Small intestine (tissue), 7 donors: ENCODE measurements around the gene LCE1D. TPM values are rescaled to one million over a fixed set of nuclear protein-coding genes. Genes with fewer than 3 reads are reported as not detected.

Source experiments
- DNase-seq, 2 donors: peaks; one replicate each; pipeline versions ENCODE4 v3.0.0 to v3.0.0-alpha.2; 2013
- FAIRE-seq: peaks from 2 replicates; lab custom pipeline; 2012; peaks lifted over from hg19 to GRCh38; lab: Jason Lieb, UNC
- H3K27ac ChIP-seq, 3 donors: one replicate each; pipeline ENCODE4 v1.5.1; 2013; ENCODE audit warnings: low read length in 2 of 3, mild to moderate bottlenecking in 2 of 3, control low read depth in 1 of 3, inconsistent platforms in 1 of 3, low read depth in 1 of 3, moderate library complexity in 1 of 3
- H3K27me3 ChIP-seq, 3 donors: one replicate each; pipeline ENCODE4 v1.6.1; 2013; ENCODE audit warnings: low read length in 3 of 3, inconsistent platforms in 1 of 3; ENCODE audit not compliant: control insufficient read depth in 3 of 3, insufficient read depth in 3 of 3
- H3K36me3 ChIP-seq, 3 donors: one replicate each; pipeline ENCODE4 v1.6.1; 2013; ENCODE audit warnings: low read length in 3 of 3, inconsistent platforms in 1 of 3, low read depth in 1 of 3, mild to moderate bottlenecking in 1 of 3, moderate library complexity in 1 of 3; ENCODE audit not compliant: control insufficient read depth in 3 of 3, insufficient read depth in 2 of 3
- H3K4me1 ChIP-seq, 3 donors: one replicate each; pipeline ENCODE4 v1.6.1; 2013; ENCODE audit warnings: low read length in 2 of 3, inconsistent platforms in 1 of 3, low read depth in 1 of 3, mild to moderate bottlenecking in 1 of 3, moderate library complexity in 1 of 3; ENCODE audit not compliant: control insufficient read depth in 3 of 3, insufficient read depth in 2 of 3
- H3K4me3 ChIP-seq, 3 donors: one replicate each; pipeline ENCODE4 v1.5.1; 2013; ENCODE audit warnings: low read length in 3 of 3, control low read depth in 1 of 3, inconsistent platforms in 1 of 3, low read depth in 1 of 3, mild to moderate bottlenecking in 1 of 3, moderate library complexity in 1 of 3
- H3K9me3 ChIP-seq, 2 donors: one replicate each; pipeline ENCODE4 v1.6.1; 2013; ENCODE audit warnings: low read depth in 1 of 2, low read length in 1 of 2; ENCODE audit not compliant: control insufficient read depth in 2 of 2, insufficient read depth in 1 of 2
- WGBS, 3 donors: extraction: QIAGEN DNeasy Blood & Tissue Kit; methylation state at CpG; one replicate each; pipeline ENCODE4 v1.1.7; 2013; 5-methylcytosine and 5-hydroxymethylcytosine counted together
- polyA plus RNA-seq, 4 donors: library from polyadenylated mRNA; stranded (reverse) in 3 of 4; unstranded in 1 of 4; fragments of 200-250 nt in 3 of 4; fragments of 120-200 nt in 1 of 4; gene quantifications; one replicate each; pipeline versions ENCODE4 v1.2.1 to v1.2.3, GENCODE V29; 2013
- donor health status: healthy with polysubstance abuse.
- donor health status: control.
- donor health status: control.
- donor health status: Bipolar disorder and iron deficiency.
- donor health status: healthy.

The LCE1D gene
- polyA plus RNA-seq, 4 donors = not detected

GRCh38 chr1:152760551-152761190, 35.9 kb upstream of the LCE1D start:
- no peak for FAIRE-seq
- DNase-seq = no peak
- WGBS, 3 donors = 90 to 92% (median 92%) methylated on average over 31 of the region's 31 CpGs
- Histone ChIP-seq H3K36me3 (no peaks in the 10 kb centered on the region), H3K27ac (no peak overlapping the region), H3K4me3 (no peak overlapping the region), H3K9me3 (no peaks in the 10 kb centered on the region), H3K27me3 (no peaks in the 10 kb centered on the region), H3K4me1 (no peaks in the 10 kb centered on the region)

- WGBS, 3 donors = 69 to 82% (median 78%) methylated on average over 3 of the region's 3 CpGs
- no peak for DNase-seq
- FAIRE-seq = no peak
- no peaks in the 10 kb centered on the region for H3K9me3 ChIP-seq
- H3K4me3 ChIP-seq = no peak overlapping the region
- H3K27me3 ChIP-seq = no peaks in the 10 kb centered on the region
- no peaks in the 10 kb centered on the region for H3K36me3 ChIP-seq
- no peak overlapping the region for H3K27ac ChIP-seq
- no peaks in the 10 kb centered on the region for H3K4me1 ChIP-seq
Measured at GRCh38 chr1:152761609-152762213, 34.8 kb upstream of the LCE1D start.

GRCh38 chr1:152768847-152769533, 27.5 kb upstream of the LCE1D start:
- Histone ChIP-seq H3K27me3 (no peaks in the 10 kb centered on the region), H3K27ac (no peak overlapping the region), H3K36me3 (no peaks in the 10 kb centered on the region), H3K4me1 (no peaks in the 10 kb centered on the region), H3K9me3 (no peaks in the 10 kb centered on the region), H3K4me3 (no peak overlapping the region)
- DNase-seq (no peak), FAIRE-seq (no peak)
- WGBS, 3 donors = 45 to 53% (median 50%) methylated on average over 8 of the region's 8 CpGs

- H3K27ac ChIP-seq = no peak overlapping the region
- 58 to 75% (median 69%) methylated on average over 1 of the region's 1 CpG for WGBS, 3 donors
- H3K4me1 ChIP-seq = no peaks in the 10 kb centered on the region
- H3K27me3 ChIP-seq = no peaks in the 10 kb centered on the region
- H3K9me3 ChIP-seq = no peaks in the 10 kb centered on the region
- FAIRE-seq = no peak
- DNase-seq = no peak
- H3K4me3 ChIP-seq = no peak overlapping the region
- no peaks in the 10 kb centered on the region for H3K36me3 ChIP-seq
Measured at GRCh38 chr1:152770411-152770810, 26.1 kb upstream of the LCE1D start.

- 65 to 69% (median 68%) methylated on average over 6 of the region's 6 CpGs for WGBS, 3 donors
- Histone ChIP-seq H3K9me3 (no peaks in the 10 kb centered on the region), H3K27me3 (no peaks in the 10 kb centered on the region), H3K27ac (no peak within 1 kb of the TSS), H3K4me3 (no peak within 1 kb of the TSS), H3K4me1 (no peaks in the 10 kb centered on the region), H3K36me3 (no peaks in the 10 kb centered on the region)
- DNase-seq = no peak
- no peak for FAIRE-seq
Measured at GRCh38 chr1:152774875-152775274, 21.6 kb upstream of the LCE1D start, which contains the start of gene LCE1F. Gene LCE1F (plus strand): TSS chr1:152775140. CDS start chr1:152776372, 1,232 bp downstream.

DNA sequence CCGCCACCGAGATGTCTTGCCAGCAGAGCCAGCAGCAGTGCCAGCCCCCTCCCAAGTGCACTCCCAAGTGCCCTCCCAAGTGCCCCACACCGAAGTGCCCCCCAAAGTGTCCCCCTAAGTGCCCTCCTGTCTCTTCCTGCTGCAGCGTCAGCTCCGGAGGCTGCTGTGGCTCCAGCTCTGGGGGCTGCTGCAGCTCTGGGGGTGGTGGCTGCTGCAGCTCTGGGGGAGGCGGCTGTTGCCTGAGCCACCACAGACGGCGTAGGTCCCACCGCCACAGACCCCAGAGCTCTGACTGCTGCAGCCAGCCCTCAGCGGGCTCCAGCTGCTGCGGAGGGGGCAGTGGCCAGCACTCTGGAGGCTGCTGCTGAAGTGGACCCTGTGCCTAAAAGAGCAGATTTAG, 20.2 kb upstream of the LCE1D start:
- WGBS, 3 donors = 84 to 88% (median 84%) methylated on average over 11 of the region's 11 CpGs
- FAIRE-seq (no peak), DNase-seq (no peak)
- Histone ChIP-seq H3K36me3 (no peaks in the 10 kb centered on the region), H3K4me1 (no peaks in the 10 kb centered on the region), H3K4me3 (no peak overlapping the region), H3K27me3 (no peaks in the 10 kb centered on the region), H3K9me3 (no peaks in the 10 kb centered on the region), H3K27ac (no peak overlapping the region)

- Histone ChIP-seq H3K4me3 (no peak overlapping the region), H3K36me3 (no peaks in the 10 kb centered on the region), H3K27ac (no peak overlapping the region), H3K9me3 (no peaks in the 10 kb centered on the region), H3K27me3 (no peaks in the 10 kb centered on the region), H3K4me1 (no peaks in the 10 kb centered on the region)
- no peak for FAIRE-seq
- DNase-seq = peak; percentile 13 to 20
- 40 to 63% (median 54%) methylated on average over 4 of the region's 4 CpGs for WGBS, 3 donors
Measured at GRCh38 chr1:152777510-152778137, 18.9 kb upstream of the LCE1D start.

DNA sequence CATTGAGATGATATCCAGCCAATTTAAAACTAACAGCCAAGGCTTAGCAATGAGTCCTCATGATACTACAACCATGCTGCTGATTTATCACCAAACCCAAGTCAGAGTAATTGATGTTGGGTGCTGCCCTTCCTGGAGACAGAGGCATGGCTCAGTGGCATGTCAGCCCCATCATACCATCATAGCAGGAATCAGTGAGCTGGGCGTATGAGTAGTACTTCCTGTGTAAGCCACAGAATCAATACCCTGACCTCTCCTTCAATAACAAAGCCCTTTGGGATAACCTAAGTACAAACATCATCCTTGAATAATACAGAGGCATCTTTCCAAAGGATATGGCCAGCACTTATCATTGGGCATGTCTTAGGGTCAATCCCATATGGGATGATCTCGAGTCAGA, 13.4 kb upstream of the LCE1D start:
- Histone ChIP-seq H3K27me3 (no peaks in the 10 kb centered on the region), H3K9me3 (no peaks in the 10 kb centered on the region), H3K27ac (no peak overlapping the region), H3K36me3 (no peaks in the 10 kb centered on the region), H3K4me1 (no peaks in the 10 kb centered on the region), H3K4me3 (no peak overlapping the region)
- DNase-seq (no peak), FAIRE-seq (no peak)
- 45 to 65% (median 46%) methylated on average over 2 of the region's 2 CpGs for WGBS, 3 donors
